Measurements from ENCODE around the gene TSEN2.

TSEN2 gene

GRCh38 chr3:12496453-12496761 is 12.1 kb downstream of the TSEN2 start:
- no peak overlapping the region for H3K27ac Mint-ChIP-seq
- peaks cover 65% of the 10 kb centered on the region for H3K36me3 Mint-ChIP-seq
- no peak overlapping the region for H3K4me3 Mint-ChIP-seq
- H3K9me3 Mint-ChIP-seq = no peaks in the 10 kb centered on the region
- H3K4me1 Mint-ChIP-seq = no peaks in the 10 kb centered on the region
- no peak for ATAC-seq
- no peaks in the 10 kb centered on the region for H3K27me3 Mint-ChIP-seq

GRCh38 chr3:12499474-12499873 is 15.2 kb downstream of the TSEN2 start:
- no peaks in the 10 kb centered on the region for H3K27me3 Mint-ChIP-seq
- H3K9me3 Mint-ChIP-seq = no peaks in the 10 kb centered on the region
- peaks cover 73% of the 10 kb centered on the region for H3K36me3 Mint-ChIP-seq
- H3K27ac Mint-ChIP-seq = no peak overlapping the region
- H3K4me1 Mint-ChIP-seq = peaks cover 7% of the 10 kb centered on the region
- ATAC-seq = no peak
- no peak overlapping the region for H3K4me3 Mint-ChIP-seq

DNA sequence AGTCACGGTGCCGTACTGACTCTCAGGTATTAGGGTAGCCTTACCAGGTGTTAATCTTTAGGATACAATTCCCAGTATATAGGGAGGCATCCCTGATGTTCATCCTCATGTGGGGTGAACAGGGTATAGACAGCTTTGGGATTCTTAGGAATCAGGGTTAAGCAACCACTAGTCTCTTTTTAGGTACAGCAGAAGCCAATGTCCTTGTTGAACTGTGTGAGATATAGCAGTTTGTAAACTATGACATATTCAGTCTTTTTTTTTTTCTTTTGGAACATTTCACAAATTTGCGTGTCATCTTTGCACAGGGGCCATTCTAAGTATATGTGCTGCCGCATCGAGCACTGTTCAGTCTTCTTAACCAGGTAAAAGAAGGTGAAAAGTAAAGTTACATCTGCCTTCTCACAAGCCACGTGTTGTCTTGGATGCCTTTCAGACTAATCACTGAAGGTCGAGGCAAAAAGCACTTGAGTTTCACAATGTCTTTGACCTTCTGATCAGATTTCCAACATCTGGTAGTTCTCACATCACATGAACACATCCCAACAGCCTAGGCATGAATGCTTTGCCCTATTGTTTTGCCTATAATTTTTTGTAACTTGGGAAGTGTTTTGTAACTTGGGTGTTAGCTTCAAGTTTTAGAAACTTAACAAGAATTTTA is 17.2 kb downstream of the TSEN2 start:
- no peak for ATAC-seq
- Mint-ChIP-seq H3K4me1 (peaks cover 7% of the 10 kb centered on the region), H3K27ac (no peak overlapping the region), H3K4me3 (no peak overlapping the region), H3K27me3 (no peaks in the 10 kb centered on the region), H3K9me3 (no peaks in the 10 kb centered on the region), H3K36me3 (peaks cover 84% of the 10 kb centered on the region)

GRCh38 chr3:12503126-12503957 is 19.1 kb downstream of the TSEN2 start:
- Mint-ChIP-seq H3K36me3 (peaks cover 77% of the 10 kb centered on the region), H3K27me3 (no peaks in the 10 kb centered on the region), H3K27ac (no peak overlapping the region), H3K4me3 (no peak overlapping the region), H3K4me1 (peaks cover 7% of the 10 kb centered on the region), H3K9me3 (no peaks in the 10 kb centered on the region)
- ATAC-seq = no peak

GRCh38 chr3:12506201-12506709 is 22.0 kb downstream of the TSEN2 start:
- Mint-ChIP-seq H3K9me3 (no peaks in the 10 kb centered on the region), H3K4me3 (no peak overlapping the region), H3K27ac (no peak overlapping the region), H3K36me3 (peaks cover 73% of the 10 kb centered on the region), H3K4me1 (peaks cover 7% of the 10 kb centered on the region), H3K27me3 (no peaks in the 10 kb centered on the region)
- no peak for ATAC-seq

- peaks cover 69% of the 10 kb centered on the region for H3K36me3 Mint-ChIP-seq
- H3K9me3 Mint-ChIP-seq = no peaks in the 10 kb centered on the region
- no peak for ATAC-seq
- H3K27me3 Mint-ChIP-seq = no peaks in the 10 kb centered on the region
- peaks cover 7% of the 10 kb centered on the region for H3K4me1 Mint-ChIP-seq
- H3K27ac Mint-ChIP-seq = no peak overlapping the region
- no peak overlapping the region for H3K4me3 Mint-ChIP-seq
Measured at GRCh38 chr3:12507591-12508281, 23.5 kb downstream of the TSEN2 start.

DNA sequence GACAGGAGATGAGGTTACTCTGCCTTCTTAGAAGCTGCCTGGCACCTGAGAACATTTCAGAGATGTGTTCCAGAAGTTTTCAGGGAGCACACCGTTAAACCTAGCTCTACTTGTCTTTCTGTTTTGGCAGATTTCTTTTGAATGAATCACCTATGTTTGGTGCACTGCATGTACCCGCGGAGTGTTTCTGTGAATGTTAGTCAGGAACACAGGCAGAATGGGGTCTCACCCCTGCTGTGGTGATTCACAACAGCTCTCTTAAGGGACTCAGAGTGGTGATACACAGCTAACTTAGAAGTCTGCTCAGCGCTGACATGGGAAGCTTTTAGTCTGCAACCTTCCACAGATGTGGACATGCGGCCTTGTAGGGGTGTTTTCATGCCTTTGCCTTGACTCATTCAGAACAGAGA is 24.0 kb downstream of the TSEN2 start:
- Mint-ChIP-seq H3K4me3 (no peak overlapping the region), H3K9me3 (no peaks in the 10 kb centered on the region), H3K27ac (no peak overlapping the region), H3K36me3 (peaks cover 69% of the 10 kb centered on the region), H3K4me1 (peaks cover 3% of the 10 kb centered on the region), H3K27me3 (no peaks in the 10 kb centered on the region)
- ATAC-seq = no peak

DNA sequence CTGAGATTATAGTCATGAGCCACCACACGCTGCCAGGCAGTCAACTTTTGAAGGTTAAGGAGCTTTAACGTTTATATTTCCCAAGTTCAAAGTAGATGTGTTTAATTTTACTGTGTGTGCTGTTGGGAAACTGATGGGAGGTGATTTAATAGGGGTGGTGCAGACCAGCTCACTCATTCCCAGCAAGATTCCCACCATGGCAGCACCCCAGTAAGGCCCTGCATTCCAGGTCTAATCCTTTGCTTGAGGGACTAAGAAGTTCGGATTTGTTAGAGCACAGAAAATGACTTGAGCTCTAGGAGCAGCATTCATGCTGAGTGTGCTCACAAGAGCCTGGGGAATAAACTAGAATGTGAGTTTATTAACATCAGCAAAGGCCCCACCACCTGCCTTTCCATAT is 25.2 kb downstream of the TSEN2 start:
- Mint-ChIP-seq H3K36me3 (peaks cover 69% of the 10 kb centered on the region), H3K4me1 (no peaks in the 10 kb centered on the region), H3K9me3 (no peaks in the 10 kb centered on the region), H3K27ac (no peak overlapping the region), H3K27me3 (no peaks in the 10 kb centered on the region), H3K4me3 (no peak overlapping the region)
- no peak for ATAC-seq

DNA sequence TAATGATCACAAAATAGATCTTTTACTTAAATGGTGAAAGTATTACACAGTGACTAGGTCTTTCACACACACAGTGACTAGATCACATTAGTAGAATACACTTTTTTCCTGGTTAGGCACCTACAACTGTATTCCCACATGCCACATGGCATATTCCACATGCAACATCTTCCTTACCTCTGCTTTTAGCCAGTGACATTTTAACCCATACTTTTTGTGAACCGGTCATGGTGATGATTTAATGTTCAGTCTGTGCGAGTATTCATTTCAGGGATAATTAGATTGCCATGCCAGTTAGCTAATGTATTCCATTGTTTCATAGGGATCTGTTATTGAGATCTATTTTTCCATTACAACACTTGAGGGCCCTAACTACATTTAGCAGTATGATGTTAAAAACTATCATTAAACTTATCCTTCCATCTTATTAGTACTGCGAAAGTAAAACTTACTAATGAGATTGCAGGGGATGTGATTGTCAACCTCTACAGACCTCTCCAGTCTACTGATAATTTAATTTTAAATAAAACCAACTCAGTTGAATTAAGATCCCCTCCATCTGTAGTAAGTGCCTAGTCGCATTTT is 28.3 kb downstream of the TSEN2 start:
- ATAC-seq = no peak
- Mint-ChIP-seq H3K27ac (no peak overlapping the region), H3K4me1 (no peaks in the 10 kb centered on the region), H3K36me3 (peaks cover 47% of the 10 kb centered on the region), H3K9me3 (no peaks in the 10 kb centered on the region), H3K27me3 (no peaks in the 10 kb centered on the region), H3K4me3 (no peak overlapping the region)

- Mint-ChIP-seq H3K9me3 (no peaks in the 10 kb centered on the region), H3K4me1 (no peaks in the 10 kb centered on the region), H3K4me3 (no peak overlapping the region), H3K36me3 (peaks cover 39% of the 10 kb centered on the region), H3K27me3 (no peaks in the 10 kb centered on the region), H3K27ac (no peak overlapping the region)
- no peak for ATAC-seq
Measured at GRCh38 chr3:12513694-12514446, 29.6 kb downstream of the TSEN2 start.

DNA sequence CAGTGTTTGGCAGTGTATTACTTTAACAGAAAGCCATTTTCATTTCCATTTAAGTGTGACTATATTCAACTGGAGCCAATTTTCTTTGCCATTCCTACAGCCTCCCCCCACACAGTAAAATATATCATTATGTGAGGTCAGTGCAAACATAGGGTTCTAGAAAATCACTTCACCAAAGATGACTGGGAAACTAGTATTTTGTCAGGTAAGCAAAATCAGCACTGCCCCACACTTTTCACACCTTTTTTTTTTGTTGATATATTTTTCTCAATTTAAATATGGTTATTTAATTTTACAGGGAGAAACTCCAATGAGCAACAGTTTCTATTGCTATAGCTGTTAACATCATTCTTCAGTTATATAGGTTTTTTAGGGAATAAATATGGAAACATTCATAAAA is 31.4 kb downstream of the TSEN2 start:
- H3K27ac Mint-ChIP-seq = no peak overlapping the region
- H3K4me3 Mint-ChIP-seq = no peak overlapping the region
- H3K36me3 Mint-ChIP-seq = peaks cover 35% of the 10 kb centered on the region
- ATAC-seq = no peak
- no peaks in the 10 kb centered on the region for H3K4me1 Mint-ChIP-seq
- H3K9me3 Mint-ChIP-seq = no peaks in the 10 kb centered on the region
- H3K27me3 Mint-ChIP-seq = no peaks in the 10 kb centered on the region

- no peak overlapping the region for H3K27ac Mint-ChIP-seq
Measured at GRCh38 chr3:12516873-12517272, 32.6 kb downstream of the TSEN2 start.

GRCh38 chr3:12518261-12519028 is 34.2 kb downstream of the TSEN2 start:
- no peak overlapping the region for H3K4me3 Mint-ChIP-seq
- H3K36me3 Mint-ChIP-seq = peaks cover 28% of the 10 kb centered on the region
- no peaks in the 10 kb centered on the region for H3K9me3 Mint-ChIP-seq
- no peak overlapping the region for H3K27ac Mint-ChIP-seq
- H3K27me3 Mint-ChIP-seq = no peaks in the 10 kb centered on the region
- no peak for ATAC-seq
- H3K4me1 Mint-ChIP-seq = no peaks in the 10 kb centered on the region

More at GRCh38 chr3:12516873-12517272, 32.6 kb downstream of the TSEN2 start:
- Mint-ChIP-seq H3K4me1 (no peaks in the 10 kb centered on the region), H3K36me3 (peaks cover 40% of the 10 kb centered on the region), H3K4me3 (no peak overlapping the region), H3K9me3 (no peaks in the 10 kb centered on the region), H3K27me3 (no peaks in the 10 kb centered on the region)
- ATAC-seq = no peak

GRCh38 chr3:12521010-12521409 is 36.7 kb downstream of the TSEN2 start:
- Mint-ChIP-seq H3K4me3 (no peak overlapping the region), H3K36me3 (peaks cover 29% of the 10 kb centered on the region), H3K4me1 (no peaks in the 10 kb centered on the region), H3K9me3 (no peaks in the 10 kb centered on the region), H3K27ac (no peak overlapping the region), H3K27me3 (no peaks in the 10 kb centered on the region)
- ATAC-seq = no peak

Data from stimulated activated memory B cell treated with anti-CD40 and anti-IgM and Interleukin-4, amounts not matched to agents 10 μg/mL and 1 μg/mL and 100 μg/mL, for 72 hours (primary cell).